ENCODE measurements around the gene NDUFS5.
"Not testable (repeated sequence)": the region's sequence is repeated elsewhere in the genome, so short reads cannot be mapped to it uniquely, and the experiment has no call there.

The NDUFS5 gene

DNA sequence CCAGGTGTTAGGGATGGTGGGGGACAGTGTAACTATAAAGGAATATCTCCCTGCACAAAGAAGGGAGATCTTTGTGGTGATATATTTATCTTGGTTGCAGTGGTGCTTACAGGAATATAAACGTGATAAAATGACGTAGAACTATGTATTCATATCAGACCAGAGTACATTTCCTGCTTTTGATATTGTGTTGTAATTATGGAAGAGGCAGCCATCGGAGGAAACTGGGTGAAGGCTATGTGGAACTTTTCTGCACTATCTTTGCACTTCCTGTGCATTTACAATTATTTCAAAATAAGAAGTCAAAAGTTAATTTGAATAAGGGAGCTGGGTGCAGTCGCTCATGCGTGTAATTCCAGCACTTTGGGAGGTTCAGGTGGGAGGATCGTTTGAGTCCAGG lies 37.6 kb downstream of the NDUFS5 start:
- no peak for DNase-seq (ENCODE audit: low spot score)

DNA sequence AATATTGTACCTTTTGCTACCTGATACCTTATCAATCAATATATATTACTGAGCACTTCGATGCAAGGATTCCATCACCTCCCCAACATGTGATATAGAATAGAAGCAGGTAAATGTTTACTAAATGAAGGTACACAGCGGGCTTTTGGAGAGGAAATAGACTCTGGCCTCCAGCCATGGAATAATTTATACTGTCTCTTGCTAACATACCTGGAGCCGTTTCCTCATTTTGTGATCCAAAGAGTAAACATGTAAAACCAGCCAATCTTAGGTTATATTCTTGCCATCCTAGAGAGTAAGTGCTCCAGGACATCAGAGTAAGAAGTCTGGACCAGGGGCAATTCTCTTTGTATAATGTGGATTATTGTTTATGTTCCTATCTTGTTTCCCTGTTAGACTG lies 39.4 kb downstream of the NDUFS5 start:
- DNase-seq (ENCODE audit: low spot score) = no peak

- DNase-seq (ENCODE audit: low spot score) = not testable (repeated sequence)
These were observed 42.1 kb downstream of the NDUFS5 start for GRCh38 chr1:39068227-39068626.

DNA sequence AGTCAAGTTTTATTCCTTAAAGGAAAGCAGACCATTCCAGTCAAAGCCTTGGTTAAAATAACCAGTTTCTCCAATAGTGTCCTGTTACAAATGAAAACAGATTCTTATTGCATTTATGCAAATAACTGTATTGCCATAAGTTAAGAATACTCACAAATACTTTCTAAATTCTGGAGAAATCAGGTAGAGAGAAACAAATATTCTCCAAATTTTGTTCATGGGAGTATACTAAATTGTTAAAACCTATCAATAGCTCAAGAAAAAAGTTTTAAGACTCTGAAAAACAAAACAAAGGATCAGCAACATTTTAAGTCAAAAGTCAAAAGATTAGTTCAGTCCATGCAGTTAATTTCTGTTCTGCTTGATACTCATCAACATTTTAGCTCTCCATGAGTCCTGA lies 45.4 kb downstream of the NDUFS5 start:
- DNase-seq (ENCODE audit: low spot score) = not testable (repeated sequence)

GRCh38 chr1:39076127-39076798 lies 50.1 kb downstream of the NDUFS5 start:
- DNase-seq (ENCODE audit: low spot score) = no peak

- DNase-seq (ENCODE audit: low spot score) = no peak
These were observed 50.6 kb downstream of the NDUFS5 start for GRCh38 chr1:39076799-39077148.

DNA sequence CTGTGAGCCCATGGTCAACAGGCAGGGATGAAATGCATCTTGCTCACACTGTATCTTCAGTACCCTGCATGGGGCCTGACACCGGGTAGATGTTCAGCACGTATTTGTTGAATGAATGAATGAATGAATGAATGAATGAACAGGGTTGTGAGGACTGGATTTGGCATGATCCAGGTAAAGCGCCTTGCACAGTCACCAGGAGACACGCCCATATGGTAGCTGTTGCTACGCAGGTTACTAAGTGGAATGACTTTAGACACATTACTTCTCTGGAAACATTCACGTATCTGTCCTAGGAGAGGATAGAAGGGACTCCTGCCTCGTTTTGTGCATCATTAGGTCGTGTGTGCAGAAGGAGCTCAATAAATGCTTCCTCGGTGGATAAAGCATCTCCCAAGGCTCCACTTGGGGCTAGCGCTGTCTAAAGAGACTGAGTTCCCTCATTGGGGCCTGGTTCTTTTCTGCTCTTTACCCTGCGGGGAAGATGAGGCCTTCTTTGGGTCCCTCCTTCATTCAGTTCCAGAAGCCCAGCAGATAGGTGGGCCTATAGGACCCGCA lies 54.2 kb downstream of the NDUFS5 start:
- DNase-seq (ENCODE audit: low spot score) = no peak

DNA sequence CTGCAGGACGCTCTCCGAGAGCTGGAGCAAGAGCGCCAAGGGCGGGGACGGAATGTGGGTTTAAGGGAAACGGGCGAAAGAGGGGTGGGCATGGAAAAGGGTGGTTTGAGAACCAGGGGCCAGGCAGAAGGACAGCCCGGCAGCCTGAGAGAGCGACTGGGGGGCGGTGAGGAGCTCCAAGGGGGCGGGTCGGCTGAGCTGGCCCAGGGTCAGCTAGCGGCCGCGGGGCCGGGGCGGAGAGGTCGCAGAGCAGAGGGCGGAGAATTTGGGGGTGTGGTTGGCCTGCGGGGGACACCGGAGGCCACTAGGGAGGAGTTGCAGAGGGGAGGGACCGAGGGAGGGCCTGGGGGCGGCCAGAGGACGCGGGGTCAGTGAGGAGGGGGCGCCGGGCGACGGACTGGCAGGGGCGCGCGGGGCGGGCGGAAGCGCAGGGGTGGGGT lies 54.7 kb downstream of the NDUFS5 start:
- DNase-seq (ENCODE audit: low spot score) = no peak

GRCh38 chr1:39081271-39082009 lies 55.3 kb downstream of the NDUFS5 start:
- DNase-seq (ENCODE audit: low spot score) = no peak

DNA sequence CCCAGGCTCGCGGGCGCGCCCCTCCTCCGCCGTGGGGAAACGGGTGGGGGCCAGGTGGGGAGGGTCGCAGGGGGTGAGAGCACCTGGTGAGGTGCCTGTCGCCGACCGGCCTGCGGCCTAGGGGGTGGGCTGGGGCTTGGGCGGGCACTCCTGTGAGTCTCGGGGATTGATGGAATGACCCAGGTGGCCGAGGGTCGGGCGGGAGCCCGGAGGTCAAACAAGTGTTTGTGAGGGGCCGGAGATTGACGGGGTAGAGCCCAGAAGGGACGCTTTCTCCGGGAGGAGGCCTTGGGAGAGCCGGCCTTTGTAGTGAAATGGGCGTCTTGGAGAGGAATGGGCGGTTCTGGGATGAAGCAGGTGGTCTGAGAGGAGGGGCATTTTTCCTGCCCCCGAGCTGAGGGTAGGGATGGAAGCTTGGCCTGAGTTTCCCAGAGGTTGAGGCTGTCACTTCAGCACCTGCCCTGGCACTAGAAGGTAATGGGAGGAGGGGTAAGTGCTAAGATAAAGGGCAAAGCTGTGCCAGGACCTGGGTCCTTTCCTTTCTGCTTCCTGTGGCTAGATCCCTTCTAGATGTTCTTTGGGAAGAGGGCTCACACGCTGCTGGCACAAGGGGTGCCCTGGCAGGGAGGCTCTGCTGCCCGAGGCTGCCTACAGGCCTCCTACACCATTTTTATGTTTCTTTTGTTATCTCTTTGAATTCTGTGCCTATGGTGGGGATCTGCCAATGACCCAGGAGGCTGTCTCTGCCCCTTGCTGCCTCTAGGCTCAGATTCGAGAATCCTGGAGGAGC lies 56.1 kb downstream of the NDUFS5 start:
- DNase-seq (ENCODE audit: low spot score) = no peak

DNA sequence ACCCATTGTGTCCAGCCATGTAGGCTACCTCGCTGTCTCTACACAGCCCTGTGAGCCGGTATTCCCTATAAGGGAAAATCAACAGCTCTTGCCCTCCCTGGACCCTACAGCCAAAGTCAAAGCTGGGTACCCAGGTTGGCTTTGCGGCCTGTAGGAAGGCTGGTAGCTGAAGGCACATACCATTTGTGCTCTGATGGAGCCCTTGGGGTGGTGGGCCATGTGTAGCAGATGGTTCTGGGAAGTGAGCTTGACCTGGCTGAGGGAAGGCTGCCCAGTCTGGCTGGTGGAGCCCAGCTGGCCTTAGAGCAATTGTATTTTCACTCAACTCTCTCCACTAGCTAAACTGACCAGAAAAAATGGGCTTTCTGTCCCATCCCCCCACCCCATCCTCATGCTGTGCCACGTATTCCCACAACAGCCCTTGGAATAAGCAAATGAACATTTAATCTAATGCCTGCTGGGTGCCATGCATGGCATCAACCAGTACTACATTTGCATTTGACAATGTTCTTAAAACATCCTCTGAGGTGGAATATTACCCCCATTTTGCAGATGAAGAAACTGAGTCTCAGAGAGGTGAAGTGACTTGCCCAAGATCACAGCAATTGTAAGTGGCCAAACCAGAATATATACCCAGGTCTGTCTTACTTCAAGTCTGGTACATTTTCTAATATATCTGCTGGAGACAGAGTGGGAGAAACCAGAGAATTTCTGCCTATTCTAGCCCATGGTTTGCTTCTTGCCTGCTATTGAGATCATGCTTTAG lies 56.8 kb downstream of the NDUFS5 start:
- DNase-seq (ENCODE audit: low spot score) = no peak

DNA sequence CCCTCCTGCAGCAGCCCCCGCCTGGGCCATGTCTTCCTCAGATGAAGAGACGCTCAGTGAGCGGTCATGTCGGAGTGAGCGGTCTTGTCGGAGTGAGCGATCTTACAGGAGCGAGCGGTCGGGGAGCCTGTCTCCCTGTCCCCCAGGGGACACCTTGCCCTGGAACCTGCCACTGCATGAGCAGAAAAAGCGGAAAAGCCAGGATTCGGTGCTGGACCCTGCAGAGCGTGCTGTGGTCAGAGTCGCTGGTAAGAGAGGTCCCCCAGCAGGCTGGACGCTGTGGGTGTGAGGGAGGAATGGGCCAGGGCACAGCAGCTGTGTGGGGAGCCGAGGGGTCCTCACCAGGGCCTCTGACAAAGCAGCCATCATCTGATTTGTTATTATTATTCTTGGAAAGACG lies 58.0 kb downstream of the NDUFS5 start:
- no peak for DNase-seq (ENCODE audit: low spot score)
